HepG2 (cell line): ENCODE results near the gene CAMTA2. TPM values are rescaled to one million over a fixed set of nuclear protein-coding genes. Genes with fewer than 3 reads are reported as not detected.

Source experiments
- ATAC-seq: fragments of 200-7000 bp; cut with Tn5 transposase; 3 replicates; pipeline ENCODE4 v1.9.1; 2020; ENCODE audit warnings: mild to moderate bottlenecking, moderate library complexity
- BruUV-seq: library from RNA; stranded (reverse); fragments of 400-500 nt; replicated peaks from 2 replicates; lab custom pipeline; 2021; lab: Mats Ljungman, UMichigan
- CTCF ChIA-PET: fragments of 300-600 bp; formaldehyde crosslinking; extraction: SDS; loops from one replicate; lab custom pipeline; 2021; ENCODE audit warnings: low total read pairs, inconsistent platforms, low intra/inter-chr PET ratio; lab: Yijun Ruan, JAX
- POLR2A ChIA-PET: fragments of 350-600 bp; sonication (Branson Sonifier 250); formaldehyde crosslinking; loops from one replicate; lab custom pipeline; 2020; ENCODE audit warnings: antibody characterized with exemption, inconsistent platforms; lab: Yijun Ruan, JAX
- DNase-seq: peaks from one replicate; pipeline ENCODE4 v3.0.0-alpha.2; 2015; ENCODE audit warnings: low spot score
- FAIRE-seq: peaks from 3 replicates; lab custom pipeline; 2011; peaks lifted over from hg19 to GRCh38; lab: Jason Lieb, UNC
- H2AFZ ChIP-seq: one replicate; pipeline ENCODE4 v1.6.1; 2011; ENCODE audit warnings: low read length, inconsistent platforms
- H3K27ac ChIP-seq: fragments of 300-600 bp; 3 replicates; pipeline ENCODE4 v1.8.0; 2011; ENCODE audit warnings: mixed run types, mild to moderate bottlenecking, mixed read lengths, low read length, inconsistent platforms; ENCODE audit not compliant: insufficient read depth; ENCODE audit errors: extremely low read length
- H3K27me3 ChIP-seq, 2 experiments: fragments of 200-600 bp in 1 of 2; 2 replicates in 1 of 2; 3 replicates in 1 of 2; pipeline versions ENCODE4 v1.6.0 to v1.8.0; 2011; ENCODE audit warnings: low read length in 2 of 2, mild to moderate bottlenecking in 2 of 2, moderate library complexity in 2 of 2, inconsistent platforms in 1 of 2; ENCODE audit not compliant: insufficient read depth in 2 of 2, control insufficient read depth in 1 of 2
- H3K36me3 ChIP-seq, 2 experiments: fragments of 200-600 bp in 1 of 2; replicated peaks in 1 of 2; 2 replicates in 1 of 2; 3 replicates in 1 of 2; pipeline versions ENCODE4 v1.5.1 to v1.8.0; 2011; ENCODE audit warnings: low read length in 2 of 2, inconsistent platforms in 1 of 2; ENCODE audit not compliant: insufficient read depth in 2 of 2, control insufficient read depth in 1 of 2
- H3K4me1 ChIP-seq: 2 replicates; pipeline ENCODE4 v1.5.1; 2012; ENCODE audit warnings: low read length, inconsistent platforms; ENCODE audit not compliant: insufficient read depth
- H3K4me2 ChIP-seq: 2 replicates; pipeline ENCODE4 v1.6.0; 2011; ENCODE audit warnings: low read depth, low read length, inconsistent platforms
- H3K4me3 ChIP-seq, 3 experiments: fragments of 200-600 bp in 1 of 3; sonication (generic), shearing (Covaris generic) in 1 of 3; replicated peaks in 1 of 3; 2 replicates each; pipeline ENCODE4 v1.5.1; 2011 to 2016; ENCODE audit warnings: low read length in 3 of 3, inconsistent platforms in 2 of 3, low read depth in 2 of 3, mild to moderate bottlenecking in 2 of 3, control low read depth in 1 of 3, mixed read lengths in 1 of 3; ENCODE audit not compliant: insufficient read depth in 1 of 3
- H3K79me2 ChIP-seq: one replicate; pipeline ENCODE4 v1.6.1; 2011; ENCODE audit warnings: low read length, inconsistent platforms; ENCODE audit not compliant: insufficient read depth
- H3K9ac ChIP-seq: 2 replicates; pipeline ENCODE4 v1.6.0; 2011; ENCODE audit warnings: mild to moderate bottlenecking, low read depth, low read length, inconsistent platforms; ENCODE audit not compliant: insufficient read depth
- H3K9me3 ChIP-seq: 2 replicates; pipeline ENCODE4 v1.5.1; 2012; ENCODE audit warnings: mild to moderate bottlenecking, low read length
- H4K20me1 ChIP-seq: 2 replicates; pipeline ENCODE4 v1.6.0; 2011; ENCODE audit warnings: inconsistent platforms, mild to moderate bottlenecking, low read length, moderate library complexity; ENCODE audit not compliant: insufficient read depth
- AGO1 ChIP-seq: fragments of 200-400 bp; formaldehyde crosslinking; IDR thresholded peaks from 2 replicates; pipeline ENCODE4 v1.6.1; 2017; ENCODE audit warnings: mild to moderate bottlenecking, low read depth, low read length, moderate library complexity; ENCODE audit not compliant: poor library complexity, severe bottlenecking
- ARID2 ChIP-seq: sonication (generic); formaldehyde crosslinking; IDR thresholded peaks from 2 replicates; pipeline ENCODE4 v1.8.1; 2022; ENCODE audit warnings: mild to moderate bottlenecking, missing genetic modification reagents, borderline replicate concordance
- BHLHE40 ChIP-seq: IDR thresholded peaks from 2 replicates; pipeline ENCODE4 v1.6.1; 2011; ENCODE audit warnings: low read length, improper control_type of control experiment
- PHF8 ChIP-seq: sonication (generic); formaldehyde crosslinking; IDR thresholded peaks from 2 replicates; pipeline ENCODE4 v1.5.0; 2020; ENCODE audit warnings: missing genetic modification reagents
- PPARG ChIP-seq: conservative IDR thresholded peaks from 2 replicates; pipeline ENCODE4 v1.6.1; 2016; ENCODE audit warnings: missing biosample characterization, missing genetic modification reagents
- TBL1XR1 ChIP-seq: fragments of 150-350 bp; IDR thresholded peaks from 2 replicates; pipeline ENCODE4 v1.6.1; 2014; ENCODE audit warnings: borderline replicate concordance, low read length; ENCODE audit not compliant: partially characterized antibody
- XRCC5 ChIP-seq: fragments of 200-400 bp; formaldehyde crosslinking; optimal IDR thresholded peaks from 2 replicates; pipeline ENCODE3; 2017; ENCODE audit warnings: mild to moderate bottlenecking, low read length
- ZNF138 ChIP-seq: sonication (generic); formaldehyde crosslinking; IDR thresholded peaks from 2 replicates; pipeline ENCODE4 v1.5.0; 2020; ENCODE audit warnings: mild to moderate bottlenecking, low read depth, missing genetic modification reagents
- ZNF329 ChIP-seq: sonication (generic); formaldehyde crosslinking; IDR thresholded peaks from 2 replicates; pipeline ENCODE4 v1.9.0; 2021; ENCODE audit warnings: low read depth, mild to moderate bottlenecking, missing genetic modification reagents
- ZNF431 ChIP-seq: sonication (generic); formaldehyde crosslinking; IDR thresholded peaks from 2 replicates; pipeline ENCODE4 v1.9.0; 2022; ENCODE audit warnings: missing genetic modification reagents, low read depth, mild to moderate bottlenecking, borderline replicate concordance
- ZNF501 ChIP-seq: sonication (generic); formaldehyde crosslinking; IDR thresholded peaks from 2 replicates; pipeline ENCODE4 v1.5.1; 2020; ENCODE audit warnings: mild to moderate bottlenecking, moderate library complexity, missing genetic modification reagents
- ZNF615 ChIP-seq: sonication (generic); formaldehyde crosslinking; IDR thresholded peaks from 2 replicates; pipeline ENCODE4 v1.5.0; 2020; ENCODE audit warnings: mild to moderate bottlenecking, missing genetic modification reagents, borderline replicate concordance
- ZNF644 ChIP-seq: IDR thresholded peaks from 2 replicates; pipeline ENCODE4 v1.6.1; 2016; ENCODE audit warnings: low read depth
- ZNF7 ChIP-seq: IDR thresholded peaks from 2 replicates; pipeline ENCODE4 v1.6.1; 2016; ENCODE audit warnings: missing biosample characterization, missing genetic modification reagents
- ZSCAN29 ChIP-seq: sonication (generic); formaldehyde crosslinking; conservative IDR thresholded peaks from 2 replicates; pipeline ENCODE4 v1.4.0; 2020; ENCODE audit warnings: mild to moderate bottlenecking, missing genetic modification reagents
- WGBS: methylation state at CpG from one replicate; pipeline ENCODE4 v1.1.6; 2017; ENCODE audit warnings: low lambda C conversion rate; 5-methylcytosine and 5-hydroxymethylcytosine counted together
- in situ Hi-C: cut with HindIII; loops from 2 replicates; pipeline ENCODE4 v1.10.0; 2017; ENCODE audit warnings: low pct_unique_long_range_greater_than_20kb; ENCODE audit not compliant: extremely low pct_ligation_motif_present
- intact Hi-C: fragments of 100-400 bp; cut with micrococcal nuclease; formaldehyde crosslinking; loops from one replicate; pipeline ENCODE4 v1.10.0; 2022; ENCODE audit not compliant: unreplicated experiment
- polyA plus RNA-seq, 8 experiments: library from polyadenylated mRNA; depleted of rRNA in 3 of 8; stranded (reverse) in 7 of 8; unstranded in 1 of 8; fragments of >200 nt; fragmentation: Illumina TruSeq in 4 of 8; extraction: Trizol in 4 of 8; gene quantifications; 2 replicates each; pipeline versions ENCODE4 v1.2.1 to v1.2.3, GENCODE V29; 2011 to 2016; ENCODE audit warnings: low read depth in 4 of 8, missing spikeins in 1 of 8, mixed read lengths in 1 of 8; ENCODE audit not compliant: insufficient read depth in 1 of 8
- total RNA-seq, 5 experiments: library from RNA; depleted of rRNA; stranded (reverse); fragments of >200 nt; fragmentation: Illumina TruSeq; extraction: Trizol; gene quantifications; 2 replicates each; pipeline ENCODE4 v1.2.3, GENCODE V29; 2016; ENCODE audit warnings: low read depth in 1 of 5
- TF ChIP-seq, protein P1 (sequence below): sonication (generic); formaldehyde crosslinking; IDR thresholded peaks from 2 replicates; pipeline ENCODE4 v1.5.0; 2020; ENCODE audit warnings: mild to moderate bottlenecking, missing genetic modification reagents

CAMTA2 gene
- total and polyA plus RNA-seq, 2 of the 13 experiments (the other 11 are each of a cell fraction or from before 2014, with no cell fraction given): 4.1 to 7.1 TPM

DNA sequence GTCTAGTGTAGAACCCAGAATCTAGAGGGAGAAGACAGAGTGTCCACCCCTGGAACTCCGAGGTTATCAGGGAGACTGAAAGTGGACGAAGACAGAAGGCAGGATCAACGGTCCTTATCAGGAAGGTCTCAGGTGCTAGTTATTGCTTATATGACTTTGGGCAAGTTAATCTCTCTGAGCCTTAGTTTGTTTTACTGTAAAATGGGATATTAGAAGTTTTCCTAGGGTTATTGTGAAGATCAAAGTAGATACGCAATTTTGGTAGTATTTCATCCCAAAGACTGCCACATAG lies 46.2 kb downstream of the CAMTA2 start:
- Histone ChIP-seq H3K79me2 (peaks cover 58% of the 10 kb centered on the region), H3K27ac (peak overlapping the region; percentile 96), H2AFZ (no peak overlapping the region), H3K27me3 (no peaks in the 10 kb centered on the region; a peak in 1 of 5 replicates), H3K4me3 (peak overlapping the region; percentile 91 to 97 (median 93)), H3K9ac (peak overlapping the region; percentile 95)
- CTCF ChIA-PET: interaction anchor here (0.9 kb wide), 1 partner anchor 33 kb away, joined by 3 read pairs; no protein-coding TSS in a partner anchor
- in situ Hi-C loops: no loop called here
- TF ChIP-seq ZNF644: no peak
- TF ChIP-seq ZNF431 (CRISPR knock-in tag): 0 out of 2 replicates have a peak, but pooled peaks have one; percentile 58
- TF ChIP-seq, all 625 proteins: peak for 1
- FAIRE-seq (no peak), DNase-seq (no peak), ATAC-seq (no peak)
- H4K20me1 ChIP-seq: peaks cover 19% of the 10 kb centered on the region
- H3K9me3 ChIP-seq: no peaks in the 10 kb centered on the region
- peaks cover 43% of the 10 kb centered on the region for H3K4me1 ChIP-seq
- intact Hi-C loops: no loop called here
- WGBS: 29% methylated on average over 4 of the region's 4 CpGs
- POLR2A ChIA-PET: interaction anchor here (3.2 to 3.9 kb wide), 3 partner anchors 8 to 32 kb away, joined by 58 to 201 read pairs (median 101); partner anchors contain the start of genes ENO3, PFN1 and SPAG7
- peak overlapping the region; percentile 98 for H3K4me2 ChIP-seq
- peaks cover 15 to 44% of the 10 kb centered on the region in 2 experiments for H3K36me3 ChIP-seq
- no TSS peak for BruUV-seq

DNA sequence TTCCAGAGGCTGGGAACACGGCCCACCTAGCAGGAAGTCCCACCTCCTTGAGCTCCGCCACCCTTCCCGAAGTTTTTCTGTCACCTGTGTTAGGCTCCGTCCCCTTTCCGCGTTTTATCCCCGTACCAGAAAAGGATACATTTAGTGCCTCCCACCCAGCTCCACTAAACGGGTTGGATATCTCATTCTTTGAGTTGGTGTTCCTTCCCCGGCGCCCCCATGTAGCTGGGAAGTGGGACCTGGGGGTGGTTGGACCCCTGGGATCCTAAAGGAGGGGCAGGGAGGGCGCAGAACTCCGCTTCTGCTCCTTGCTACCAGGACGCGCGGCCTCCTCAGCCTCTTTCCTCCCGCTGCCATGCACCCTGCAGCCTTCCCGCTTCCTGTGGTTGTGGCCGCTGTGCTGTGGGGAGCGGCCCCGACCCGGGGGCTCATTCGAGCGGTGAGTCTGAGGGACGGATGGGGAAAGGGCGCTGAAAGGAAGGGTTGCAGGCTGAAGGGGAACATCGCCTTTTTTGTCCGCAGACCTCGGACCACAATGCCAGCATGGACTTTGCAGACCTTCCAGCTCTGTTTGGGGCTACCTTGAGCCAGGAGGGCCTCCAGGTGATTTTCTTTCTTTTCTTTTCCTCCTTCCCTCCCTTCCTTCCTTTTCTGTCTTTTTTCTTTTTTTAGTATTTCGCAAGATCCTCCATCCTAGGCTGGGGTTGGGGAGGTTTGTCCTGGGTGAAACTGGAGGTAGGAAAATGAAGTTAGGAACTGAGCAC lies 46.7 kb downstream of the CAMTA2 start:
- peak overlapping the region; percentile 95 for H3K9ac ChIP-seq
- peaks cover 53% of the 10 kb centered on the region for H3K79me2 ChIP-seq
- H2AFZ ChIP-seq: no peak overlapping the region
- ChIA-PET POLR2A (interaction anchor here (1.0 to 3.9 kb wide), 23 partner anchors 9 to 404 kb away, joined by 3 to 201 read pairs (median 6); partner anchors contain the start of genes ARRB2, CAMTA2, ENO3 and INCA1), CTCF (interaction anchor here (0.9 kb wide), 1 partner anchor 33 kb away, joined by 3 read pairs; no protein-coding TSS in a partner anchor)
- peaks cover 14% of the 10 kb centered on the region; the same call in 1 of the 2 replicates for H4K20me1 ChIP-seq
- FAIRE-seq: no peak
- peak; percentile 89 for DNase-seq
- TSS peak; percentile 84 for BruUV-seq
- H3K36me3 ChIP-seq: peaks cover 11 to 40% of the 10 kb centered on the region in 2 experiments
- H3K27me3 ChIP-seq: no peaks in the 10 kb centered on the region; a peak in 1 of 5 replicates
- intact Hi-C loops: no loop called here
- peak; percentile 78 for ATAC-seq
- H3K4me2 ChIP-seq: peak overlapping the region; percentile 98
- WGBS: 2% methylated on average over 21 of the region's 29 CpGs
- in situ Hi-C loops: no loop called here
- peak overlapping the region; percentile 96 for H3K27ac ChIP-seq
- H3K4me1 ChIP-seq: peaks cover 37% of the 10 kb centered on the region
- H3K4me3 ChIP-seq: peak overlapping the region; percentile 91 to 97 (median 93)
- no peaks in the 10 kb centered on the region for H3K9me3 ChIP-seq
- TF ChIP-seq ZNF138 (no peak), ARID2 (CRISPR knock-in tag) (no peak), PPARG (CRISPR knock-in tag) (no peak), BHLHE40 (no peak), ZNF7 (CRISPR knock-in tag) (no peak), ZNF615 (no peak), AGO1 (no peak), XRCC5 (no peak), PHF8 (CRISPR knock-in tag) (0 out of 2 replicates have a peak, but pooled peaks have one; percentile 13), ZSCAN29 (0 out of 2 replicates have a peak, but pooled peaks have one; percentile 23), ZNF329 (CRISPR knock-in tag) (no peak), ZNF501 (0 out of 2 replicates have a peak, but pooled peaks have one; percentile 39), TBL1XR1 (no peak)
- TF ChIP-seq, protein P1, sequence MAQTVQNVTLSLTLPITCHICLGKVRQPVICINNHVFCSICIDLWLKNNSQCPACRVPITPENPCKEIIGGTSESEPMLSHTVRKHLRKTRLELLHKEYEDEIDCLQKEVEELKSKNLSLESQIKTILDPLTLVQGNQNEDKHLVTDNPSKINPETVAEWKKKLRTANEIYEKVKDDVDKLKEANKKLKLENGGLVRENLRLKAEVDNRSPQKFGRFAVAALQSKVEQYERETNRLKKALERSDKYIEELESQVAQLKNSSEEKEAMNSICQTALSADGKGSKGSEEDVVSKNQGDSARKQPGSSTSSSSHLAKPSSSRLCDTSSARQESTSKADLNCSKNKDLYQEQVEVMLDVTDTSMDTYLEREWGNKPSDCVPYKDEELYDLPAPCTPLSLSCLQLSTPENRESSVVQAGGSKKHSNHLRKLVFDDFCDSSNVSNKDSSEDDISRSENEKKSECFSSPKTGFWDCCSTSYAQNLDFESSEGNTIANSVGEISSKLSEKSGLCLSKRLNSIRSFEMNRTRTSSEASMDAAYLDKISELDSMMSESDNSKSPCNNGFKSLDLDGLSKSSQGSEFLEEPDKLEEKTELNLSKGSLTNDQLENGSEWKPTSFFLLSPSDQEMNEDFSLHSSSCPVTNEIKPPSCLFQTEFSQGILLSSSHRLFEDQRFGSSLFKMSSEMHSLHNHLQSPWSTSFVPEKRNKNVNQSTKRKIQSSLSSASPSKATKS (CRISPR knock-in tag): no peak
